Endothelial cell of umbilical vein (primary cell): ENCODE results near the gene INCENP. TPM values are rescaled to one million over a fixed set of nuclear protein-coding genes. Genes with fewer than 3 reads are reported as not detected.

Experiments
- BruUV-seq: library from RNA; stranded (reverse); fragments of 400-500 nt; replicated peaks from 2 replicates; lab custom pipeline; 2021; lab: Mats Ljungman, UMichigan
- CTCF ChIA-PET: fragments of 300-600, 350-600 bp; sonication (Branson Sonifier 250); formaldehyde crosslinking; loops from one replicate; lab custom pipeline; 2021; ENCODE audit warnings: antibody characterized with exemption, inconsistent platforms; lab: Charles Lee
- POLR2A ChIA-PET: fragments of 300-600, 350-600 bp; sonication (Branson Sonifier 250); formaldehyde crosslinking; loops from one replicate; lab custom pipeline; 2021; ENCODE audit warnings: antibody characterized with exemption, inconsistent platforms; lab: Charles Lee
- DNase-seq: peaks from one replicate; pipeline ENCODE4 v3.0.0-alpha.2; 2011; ENCODE audit warnings: low read depth, low spot score
- FAIRE-seq: peaks from 2 replicates; lab custom pipeline; 2011; peaks lifted over from hg19 to GRCh38; lab: Jason Lieb, UNC
- H2AFZ ChIP-seq: 2 replicates; pipeline ENCODE4 v1.6.0; 2012; ENCODE audit warnings: low read depth, low read length, control low read depth, inconsistent platforms
- H3K27ac ChIP-seq: 2 replicates; pipeline ENCODE4 v1.5.1; 2011; ENCODE audit warnings: low read depth, mild to moderate bottlenecking, control low read depth, low read length, moderate library complexity; ENCODE audit not compliant: insufficient read depth
- H3K27me3 ChIP-seq, 2 experiments: 2 replicates each; pipeline versions ENCODE4 v1.6.0 to v1.6.1; 2011; ENCODE audit warnings: low read length in 2 of 2, mixed read lengths in 1 of 2; ENCODE audit not compliant: control insufficient read depth in 2 of 2, insufficient read depth in 2 of 2
- H3K36me3 ChIP-seq, 2 experiments: 2 replicates in 1 of 2; 3 replicates in 1 of 2; pipeline ENCODE4 v1.5.1; 2011; ENCODE audit warnings: low read length in 2 of 2, mild to moderate bottlenecking in 1 of 2, moderate library complexity in 1 of 2; ENCODE audit not compliant: control insufficient read depth in 2 of 2, insufficient read depth in 2 of 2; ENCODE audit errors: extremely low read depth in 1 of 2
- H3K4me1 ChIP-seq: 3 replicates; pipeline ENCODE4 v1.5.1; 2011; ENCODE audit warnings: mild to moderate bottlenecking, low read length; ENCODE audit not compliant: control insufficient read depth, insufficient read depth; ENCODE audit errors: extremely low read depth
- H3K4me2 ChIP-seq: 2 replicates; pipeline ENCODE4 v1.6.1; 2011; ENCODE audit warnings: low read length, control low read depth, mixed read lengths; ENCODE audit not compliant: insufficient read depth
- H3K4me3 ChIP-seq, 3 experiments: fragments of 200-600 bp in 1 of 3; sonication (generic), shearing (Covaris generic) in 1 of 3; replicated peaks in 1 of 3; 2 replicates each; pipeline ENCODE4 v1.5.1; 2011 to 2016; ENCODE audit warnings: control low read depth in 3 of 3, low read length in 3 of 3, mild to moderate bottlenecking in 2 of 3, inconsistent platforms in 1 of 3, low read depth in 1 of 3, moderate library complexity in 1 of 3; ENCODE audit not compliant: insufficient read depth in 1 of 3
- H3K79me2 ChIP-seq: 2 replicates; pipeline ENCODE4 v1.6.0; 2012; ENCODE audit warnings: low read length, inconsistent platforms; ENCODE audit not compliant: control insufficient read depth, insufficient read depth
- H3K9ac ChIP-seq: replicated peaks from 2 replicates; pipeline ENCODE3; 2011; ENCODE audit warnings: low read length, control low read depth; ENCODE audit not compliant: insufficient read depth; ENCODE audit errors: extremely low read depth
- H3K9me1 ChIP-seq: replicated peaks from 3 replicates; pipeline ENCODE4 v1.6.0; 2011; ENCODE audit warnings: mild to moderate bottlenecking, low read length; ENCODE audit not compliant: control insufficient read depth, insufficient read depth; ENCODE audit errors: extremely low read depth
- H3K9me3 ChIP-seq: replicated peaks from 2 replicates; pipeline ENCODE4 v1.5.1; 2012; ENCODE audit warnings: low read length, inconsistent platforms; ENCODE audit not compliant: control insufficient read depth, insufficient read depth
- H4K20me1 ChIP-seq: replicated peaks from 2 replicates; pipeline ENCODE3; 2011; ENCODE audit warnings: mild to moderate bottlenecking, low read length; ENCODE audit not compliant: control insufficient read depth, insufficient read depth; ENCODE audit errors: extremely low read depth
- CTCF ChIP-seq, 2 donors: IDR thresholded peaks; 1 replicate in 1 of 2; 2 replicates in 1 of 2; pipeline ENCODE4 v1.5.1; 2011; ENCODE audit warnings: low read length in 2 of 2, mild to moderate bottlenecking in 2 of 2, moderate library complexity in 2 of 2, control low read depth in 1 of 2, inconsistent platforms in 1 of 2, low read depth in 1 of 2; ENCODE audit not compliant: insufficient read depth in 1 of 2; ENCODE audit errors: extremely low read depth in 1 of 2
- EZH2 ChIP-seq: IDR thresholded peaks from 2 replicates; pipeline ENCODE4 v1.6.1; 2012; ENCODE audit warnings: borderline replicate concordance, low read depth, mild to moderate bottlenecking, moderate library complexity, low read length, inconsistent platforms; ENCODE audit not compliant: severe bottlenecking
- FOS ChIP-seq: IDR thresholded peaks from 2 replicates; pipeline ENCODE4 v1.6.1; 2011; ENCODE audit warnings: mild to moderate bottlenecking, low read length, moderate library complexity, borderline replicate concordance; ENCODE audit not compliant: insufficient read depth
- GATA2 ChIP-seq: IDR thresholded peaks from 2 replicates; pipeline ENCODE4 v1.7.0; 2011; ENCODE audit warnings: low read depth, mild to moderate bottlenecking, moderate library complexity, mixed read lengths, low read length; ENCODE audit not compliant: insufficient read length, insufficient read depth
- JUN ChIP-seq: IDR thresholded peaks from 2 replicates; pipeline ENCODE4 v1.6.1; 2011; ENCODE audit warnings: borderline replicate concordance, low read depth; ENCODE audit not compliant: insufficient read length, insufficient read depth
- MAX ChIP-seq: IDR thresholded peaks from 2 replicates; pipeline ENCODE4 v1.6.1; 2011; ENCODE audit not compliant: insufficient read depth, insufficient read length
- MYC ChIP-seq: IDR thresholded peaks from one replicate; pipeline ENCODE4 v1.6.1; 2011; ENCODE audit warnings: mild to moderate bottlenecking, low read depth, low read length
- POLR2A ChIP-seq: IDR thresholded peaks from 2 replicates; pipeline ENCODE4 v1.6.1; 2012; ENCODE audit warnings: low read depth, mild to moderate bottlenecking, control low read depth, low read length
- POLR2AphosphoS5 ChIP-seq: IDR thresholded peaks from 2 replicates; pipeline ENCODE4 v1.6.1; 2012; ENCODE audit warnings: low read depth, mild to moderate bottlenecking, control low read depth, low read length, moderate library complexity; ENCODE audit not compliant: insufficient read depth
- dilution Hi-C: fragments of 300-500 bp; cut with MboI; formaldehyde crosslinking; loops from one replicate; pipeline ENCODE4 v1.15.0; 2019; ENCODE audit warnings: low sequenced_read_pairs; ENCODE audit not compliant: extremely low pct_ligation_motif_present
- intact Hi-C: fragments of 100-400 bp; cut with micrococcal nuclease; formaldehyde crosslinking; loops from one replicate; pipeline ENCODE4 v1.10.0; 2022
- polyA plus RNA-seq, 4 experiments: library from polyadenylated mRNA; depleted of rRNA in 3 of 4; stranded (reverse) in 3 of 4; unstranded in 1 of 4; fragments of >200 nt; gene quantifications; 2 replicates each; pipeline versions ENCODE4 v1.2.1 to v1.2.3, GENCODE V29; 2011 to 2012; ENCODE audit warnings: missing spikeins in 1 of 4
- total RNA-seq: library from RNA; stranded (reverse); gene quantifications from 2 replicates; pipeline ENCODE4 v1.2.3, GENCODE V29; 2021

The INCENP gene
- total and polyA plus RNA-seq, 2 donors (not counting 3 experiments of a cell fraction or from before 2014, with no cell fraction given), result 22.9 to 86.8 TPM

GRCh38 chr11:62176766-62177165, 53.0 kb downstream of the INCENP start:
- Histone ChIP-seq H3K4me2 (no peak overlapping the region), H3K4me1 (no peaks in the 10 kb centered on the region), H3K4me3 (no peak overlapping the region), H3K9ac (no peak overlapping the region), H3K27ac (no peak overlapping the region), H3K79me2 (no peaks in the 10 kb centered on the region), H3K27me3 (peaks cover 17 to 42% of the 10 kb centered on the region in 2 experiments), H3K9me1 (no peaks in the 10 kb centered on the region), H3K36me3 (no peaks in the 10 kb centered on the region), H2AFZ (no peak overlapping the region), H3K9me3 (no peaks in the 10 kb centered on the region), H4K20me1 (no peaks in the 10 kb centered on the region)
- dilution Hi-C loops (no loop called here), intact Hi-C loops (no loop called here)
- ChIA-PET POLR2A (no interaction called here), CTCF (no interaction called here)
- TF ChIP-seq JUN (no peak), POLR2A (no peak), MAX (no peak)
- DNase-seq, result no peak
- no peak for FAIRE-seq
- no TSS peak for BruUV-seq

- Histone ChIP-seq H3K36me3 (no peaks in the 10 kb centered on the region), H3K4me3 (no peak overlapping the region), H4K20me1 (no peaks in the 10 kb centered on the region), H3K9me1 (no peaks in the 10 kb centered on the region), H3K27ac (no peak overlapping the region), H3K79me2 (no peaks in the 10 kb centered on the region), H2AFZ (no peak overlapping the region), H3K4me1 (no peaks in the 10 kb centered on the region), H3K9me3 (no peaks in the 10 kb centered on the region), H3K4me2 (no peak overlapping the region), H3K27me3 (peaks cover 15 to 27% of the 10 kb centered on the region in 2 experiments), H3K9ac (no peak overlapping the region)
- POLR2A ChIA-PET, result no interaction called here
- no TSS peak for BruUV-seq
- DNase-seq, result no peak
- intact Hi-C loops, result no loop called here
- TF ChIP-seq POLR2AphosphoS5 (no peak), POLR2A (no peak), CTCF (IDR thresholded peaks at IDR 0.05; ENCODE audit: extremely low read depth in 1 of 2, insufficient read depth in 1 of 2, low read depth in 1 of 2, low read length in 2 of 2) (no peak), EZH2 (no peak), JUN (no peak), FOS (no peak), MYC (no peak), GATA2 (no peak)
- no peak for FAIRE-seq
- CTCF ChIA-PET, result interaction anchor here (1.5 to 1.9 kb wide), 2 partner anchors 9 to 10 kb away, joined by 4 to 10 read pairs; no protein-coding TSS in a partner anchor
- dilution Hi-C loops, result no loop called here
These were observed 56.2 kb downstream of the INCENP start for GRCh38 chr11:62179995-62180394.
